ENCODE measurements around the gene SBNO2.
A peak's percentile ranks its signal among the peaks of the same experiment; 100 is the strongest.

The SBNO2 gene

DNA sequence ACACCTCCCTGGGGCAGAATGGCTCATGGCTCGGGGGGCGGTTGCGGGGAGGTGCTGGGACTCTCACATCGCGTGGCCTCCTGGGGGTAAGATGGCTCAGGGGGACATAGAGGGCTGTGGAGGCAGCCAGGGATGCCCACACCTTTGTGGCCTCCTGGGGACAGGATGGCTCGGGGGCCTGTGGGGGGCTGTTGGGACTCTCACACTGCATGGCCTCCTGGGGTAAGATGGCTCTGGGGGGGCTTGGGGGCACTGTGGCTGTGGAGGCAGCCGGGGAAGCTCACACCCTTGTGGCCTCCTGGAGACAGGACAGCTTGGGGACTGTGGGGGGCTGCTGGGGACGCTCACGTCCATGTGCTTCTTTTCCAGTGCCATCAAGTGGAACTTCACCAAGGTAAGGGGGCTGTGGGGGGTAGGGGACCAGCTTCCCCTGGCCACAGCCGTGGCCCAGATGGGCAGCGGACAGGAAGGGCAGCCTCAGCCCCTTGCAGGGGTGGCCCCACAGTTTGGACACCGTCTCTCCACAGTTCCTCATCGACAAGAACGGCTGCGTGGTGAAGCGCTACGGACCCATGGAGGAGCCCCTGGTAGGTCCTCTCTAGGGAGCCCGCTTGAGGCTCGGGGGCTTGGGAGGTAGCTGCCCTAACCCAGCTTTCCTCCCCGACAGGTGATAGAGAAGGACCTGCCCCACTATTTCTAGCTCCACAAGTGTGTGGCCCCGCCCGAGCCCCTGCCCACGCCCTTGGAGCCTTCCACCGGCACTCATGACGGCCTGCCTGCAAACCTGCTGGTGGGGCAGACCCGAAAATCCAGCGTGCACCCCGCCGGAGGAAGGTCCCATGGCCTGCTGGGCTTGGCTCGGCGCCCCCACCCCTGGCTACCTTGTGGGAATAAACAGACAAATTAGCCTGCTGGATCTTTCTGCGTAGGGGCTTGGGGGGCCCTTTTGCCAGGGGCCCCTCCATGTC lies 67.9 kb downstream of the SBNO2 start:
- no peak for DNase-seq (ENCODE audit: low read depth in 2 of 2)

GRCh38 chr19:1105008-1105872 lies 68.8 kb downstream of the SBNO2 start:
- no peak for DNase-seq (ENCODE audit: low read depth in 2 of 2)

DNA sequence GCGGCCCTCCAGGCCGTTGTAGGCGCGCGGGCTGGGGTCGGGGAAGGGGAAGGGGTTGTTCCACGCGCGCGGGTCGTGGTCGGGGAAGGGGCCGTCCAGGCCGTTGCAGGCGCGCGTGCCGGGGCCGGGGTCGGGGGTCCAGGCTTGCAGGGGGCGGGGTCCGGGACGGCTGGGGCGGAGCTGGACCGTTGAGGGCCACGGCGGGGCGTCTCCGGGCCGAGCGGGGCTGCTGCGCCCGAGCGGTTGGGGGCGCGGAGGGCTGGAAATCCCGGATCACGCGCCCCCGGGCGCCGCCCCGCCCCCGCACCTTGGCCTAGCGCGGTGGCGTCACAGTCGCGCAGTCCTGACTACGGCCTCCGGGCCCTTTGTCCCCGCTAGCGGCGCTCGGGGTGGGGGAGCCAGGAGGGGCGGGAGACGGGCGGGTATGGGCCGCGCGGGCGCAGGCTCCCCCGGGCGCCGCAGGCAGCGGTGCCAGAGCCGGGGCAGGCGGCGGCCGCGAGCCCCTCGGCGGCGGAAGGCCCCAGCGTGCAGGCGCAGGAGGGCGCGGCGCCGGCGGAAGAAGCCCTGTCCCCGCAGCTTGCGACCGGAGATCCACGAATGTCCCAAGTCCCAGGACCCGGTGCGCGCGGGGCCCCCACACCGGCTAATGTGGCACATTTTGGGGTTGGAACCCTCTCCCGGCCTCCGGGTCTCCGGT lies 69.6 kb downstream of the SBNO2 start:
- DNase-seq (ENCODE audit: low read depth in 2 of 2), result peak; percentile 56 to 63

GRCh38 chr19:1103708-1104310 lies 70.3 kb downstream of the SBNO2 start, which contains the start of gene GPX4:
GPX4 (plus strand) TSS chr19:1103994; CDS start chr19:1104044, 50 bp downstream.
- peak; percentile 97 to 98 for DNase-seq (ENCODE audit: low read depth in 2 of 2)

DNA sequence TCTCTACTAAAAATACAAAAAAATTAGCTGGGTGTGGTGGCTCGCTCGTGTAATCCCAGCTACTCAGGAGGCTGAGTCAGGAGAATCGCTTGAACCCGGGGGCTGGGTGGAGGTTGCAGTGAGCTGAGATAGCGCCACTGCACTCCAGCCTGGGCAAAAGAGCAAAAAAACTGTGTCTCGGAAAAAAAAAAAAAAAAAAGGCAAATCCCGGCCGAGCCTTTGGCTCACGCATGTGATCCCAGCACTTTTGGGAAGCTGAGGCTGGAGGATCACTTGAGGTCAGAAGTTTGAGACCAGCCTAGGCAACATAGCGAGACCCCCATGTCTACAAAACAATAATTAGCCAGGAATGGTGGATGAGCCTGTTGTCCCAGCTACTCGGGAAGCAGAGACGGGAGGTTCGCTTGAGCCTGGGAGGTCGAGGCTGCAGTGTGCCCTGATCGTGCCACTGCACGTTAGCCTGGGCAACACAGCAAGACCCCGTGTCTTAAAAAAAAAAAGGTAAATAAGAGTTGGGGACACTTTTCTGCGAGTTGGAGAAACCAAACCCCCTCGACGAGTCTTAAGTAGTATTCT lies 70.8 kb downstream of the SBNO2 start:
- no peak for DNase-seq (ENCODE audit: low read depth in 2 of 2)

DNA sequence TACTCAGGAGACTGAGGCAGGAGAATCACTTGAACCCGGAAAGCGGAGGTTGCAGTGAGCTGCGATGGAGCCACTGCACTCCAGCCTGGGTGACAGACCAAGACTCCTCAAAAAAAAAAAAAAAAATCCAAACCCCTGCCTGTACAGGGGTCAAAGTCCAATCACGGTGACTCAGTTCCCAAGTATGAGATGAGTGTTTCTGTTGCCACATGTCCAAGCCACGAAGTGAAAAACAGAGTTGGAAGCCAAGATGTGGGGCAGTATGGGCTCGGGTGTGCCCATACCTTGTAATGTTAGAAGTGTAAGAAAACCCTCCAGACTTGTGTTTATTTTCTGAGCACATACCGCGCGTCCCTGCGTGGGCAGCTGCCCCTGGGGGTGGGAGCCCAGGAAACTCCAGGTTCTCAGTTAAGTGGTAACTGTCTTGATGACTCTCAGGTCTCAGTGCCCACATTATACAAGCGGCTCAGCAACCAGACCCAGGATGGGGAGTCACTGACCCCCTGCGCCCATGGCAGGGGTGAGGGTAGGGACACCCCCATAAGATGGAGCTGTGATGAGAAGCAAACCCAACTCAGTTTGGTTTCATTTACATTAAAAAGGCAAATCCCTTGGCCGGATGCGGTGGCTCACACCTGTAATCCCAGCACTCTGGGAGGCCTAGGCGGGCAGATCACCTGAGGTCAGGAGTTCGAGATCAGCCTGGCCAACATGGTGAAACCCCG lies 71.5 kb downstream of the SBNO2 start:
- peak; percentile 54 to 67 for DNase-seq (ENCODE audit: low read depth in 2 of 2)

DNA sequence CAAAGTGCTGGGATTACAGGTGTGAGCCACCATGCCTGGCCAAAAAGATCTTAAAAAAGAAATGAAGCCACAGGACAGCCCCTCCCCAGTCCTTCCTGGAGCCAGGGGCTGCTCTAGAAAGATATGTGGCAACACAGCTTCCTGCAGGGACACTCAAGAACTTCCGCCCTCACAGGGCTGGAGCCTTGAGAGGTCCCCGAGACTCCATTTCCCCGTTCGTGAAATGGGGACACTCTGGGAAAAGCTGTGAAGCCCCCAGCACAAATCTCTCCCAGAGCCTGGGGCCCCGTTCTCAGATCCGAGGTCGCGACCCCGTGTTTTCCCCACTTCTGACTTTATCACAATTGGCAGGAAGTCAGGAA lies 72.8 kb downstream of the SBNO2 start:
- DNase-seq (ENCODE audit: low read depth in 2 of 2), result no peak

GRCh38 chr19:1098177-1099051 lies 75.7 kb downstream of the SBNO2 start:
- no peak for DNase-seq (ENCODE audit: low read depth in 2 of 2)

- no peak for DNase-seq (ENCODE audit: low read depth in 2 of 2)
Measured at GRCh38 chr19:1097810-1098176, 76.3 kb downstream of the SBNO2 start.

DNA sequence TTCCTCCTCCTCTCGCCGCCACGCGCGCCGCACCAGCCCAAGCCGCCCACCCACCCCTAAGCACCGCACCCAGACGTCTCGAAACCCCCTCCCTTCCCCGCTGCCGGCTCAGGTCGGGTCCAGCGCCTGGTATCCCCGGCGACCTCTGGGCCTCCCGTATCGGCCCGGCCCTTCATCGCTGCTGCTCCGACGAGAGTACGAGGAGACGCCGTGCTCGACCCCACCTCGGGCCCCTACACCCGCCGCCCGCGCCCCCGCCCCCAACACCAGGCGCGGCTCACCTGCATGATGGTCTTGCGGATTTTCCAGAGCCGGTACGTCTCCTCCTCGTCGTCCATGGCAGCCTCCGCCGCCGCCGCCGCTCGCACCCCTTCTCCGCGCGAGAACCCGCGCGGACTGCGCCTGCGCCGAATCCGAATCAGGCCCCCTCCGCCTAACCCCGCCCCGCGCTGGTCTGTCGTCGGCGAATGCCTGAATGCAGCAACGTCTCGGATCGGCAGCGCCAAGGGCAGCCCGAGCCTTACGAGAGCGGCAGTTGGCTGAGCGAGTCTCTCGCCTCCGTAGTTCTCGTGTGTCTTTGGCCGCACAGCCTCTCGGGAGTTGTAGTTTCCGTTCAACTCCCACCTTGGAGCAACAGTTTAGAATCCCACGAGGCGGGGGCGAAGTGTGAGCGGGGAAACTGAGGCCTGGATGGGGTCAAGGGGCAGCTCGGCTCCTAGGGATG lies 78.9 kb downstream of the SBNO2 start, which contains the start of gene POLR2E:
TSS of gene POLR2E (minus strand) at position 398 of the 724 bp plus-strand sequence. CDS start at position 338, 60 bp downstream.
- DNase-seq (ENCODE audit: low read depth in 2 of 2), result peak; percentile 95 to 99

DNA sequence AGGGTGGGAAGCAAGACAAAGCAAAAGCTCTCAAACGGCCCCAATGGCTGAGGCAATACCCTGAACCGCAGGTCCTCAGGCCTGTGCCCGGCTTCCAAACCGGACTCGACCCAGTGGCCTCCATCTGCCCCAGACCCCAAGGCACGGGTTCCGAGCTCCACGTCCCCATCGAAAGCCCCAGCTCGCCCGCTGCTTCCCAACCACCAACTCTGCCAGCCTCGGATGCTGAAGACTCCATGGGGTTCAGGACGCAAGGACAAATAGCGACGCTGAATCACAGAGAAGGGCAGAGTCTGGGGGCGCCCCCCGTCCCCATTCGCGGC lies 79.5 kb downstream of the SBNO2 start:
- no peak for DNase-seq (ENCODE audit: low read depth in 2 of 2)

- DNase-seq (ENCODE audit: low read depth in 2 of 2), result no peak
Measured at GRCh38 chr19:1093811-1094553, 80.1 kb downstream of the SBNO2 start.

DNA sequence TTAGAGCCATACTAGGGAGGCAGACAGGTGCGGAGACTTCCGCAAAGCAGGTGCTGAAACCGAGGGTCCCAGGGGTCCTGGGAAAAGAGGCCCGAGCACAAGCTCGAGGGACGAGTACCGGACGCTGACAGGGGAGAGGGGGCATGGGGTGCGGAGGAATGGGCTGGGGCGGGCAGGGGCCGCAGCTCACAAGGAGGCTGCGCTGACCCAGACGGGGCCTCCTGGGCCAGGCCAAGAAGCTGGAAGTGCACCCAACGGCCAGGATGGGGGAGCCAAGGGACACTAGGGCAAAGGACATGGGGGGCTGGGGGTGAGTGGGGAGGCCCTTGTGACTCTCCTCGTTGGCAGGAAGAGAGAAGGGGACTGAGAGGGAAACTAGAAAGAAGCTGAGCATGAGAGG lies 80.7 kb downstream of the SBNO2 start:
- DNase-seq (ENCODE audit: low read depth in 2 of 2), result no peak

DNA sequence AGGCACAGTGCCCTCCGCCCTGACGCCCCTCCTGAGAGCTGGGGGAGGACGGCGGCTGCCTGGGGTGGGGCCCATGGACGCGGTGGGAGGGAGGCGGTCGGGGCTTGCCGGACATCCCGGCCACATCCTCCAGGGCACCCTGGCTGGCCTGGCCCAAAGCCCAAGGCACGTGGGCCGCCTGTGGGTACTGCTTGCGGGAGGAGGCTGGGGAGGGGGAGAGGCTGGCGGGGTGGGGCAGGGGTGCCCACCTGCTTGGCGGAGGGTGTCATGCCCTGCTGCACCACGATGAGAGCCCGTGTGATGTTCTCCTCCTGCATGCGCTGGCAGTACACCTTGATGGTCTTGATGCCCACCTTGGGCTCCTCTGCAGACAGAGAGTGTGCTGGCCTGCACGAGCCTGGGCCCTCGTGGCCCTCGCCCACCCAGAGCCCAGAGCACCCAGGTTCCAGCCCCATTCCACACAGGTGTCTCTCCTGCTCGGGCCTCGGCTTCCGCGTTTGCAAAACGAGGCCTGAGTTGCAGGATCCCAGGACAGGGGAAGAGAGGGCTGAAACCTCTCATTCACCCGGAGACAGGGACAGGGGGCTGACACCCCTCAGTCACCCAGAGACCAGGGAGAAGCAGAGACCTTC lies 82.4 kb downstream of the SBNO2 start:
- DNase-seq (ENCODE audit: low read depth in 2 of 2), result no peak

DNA sequence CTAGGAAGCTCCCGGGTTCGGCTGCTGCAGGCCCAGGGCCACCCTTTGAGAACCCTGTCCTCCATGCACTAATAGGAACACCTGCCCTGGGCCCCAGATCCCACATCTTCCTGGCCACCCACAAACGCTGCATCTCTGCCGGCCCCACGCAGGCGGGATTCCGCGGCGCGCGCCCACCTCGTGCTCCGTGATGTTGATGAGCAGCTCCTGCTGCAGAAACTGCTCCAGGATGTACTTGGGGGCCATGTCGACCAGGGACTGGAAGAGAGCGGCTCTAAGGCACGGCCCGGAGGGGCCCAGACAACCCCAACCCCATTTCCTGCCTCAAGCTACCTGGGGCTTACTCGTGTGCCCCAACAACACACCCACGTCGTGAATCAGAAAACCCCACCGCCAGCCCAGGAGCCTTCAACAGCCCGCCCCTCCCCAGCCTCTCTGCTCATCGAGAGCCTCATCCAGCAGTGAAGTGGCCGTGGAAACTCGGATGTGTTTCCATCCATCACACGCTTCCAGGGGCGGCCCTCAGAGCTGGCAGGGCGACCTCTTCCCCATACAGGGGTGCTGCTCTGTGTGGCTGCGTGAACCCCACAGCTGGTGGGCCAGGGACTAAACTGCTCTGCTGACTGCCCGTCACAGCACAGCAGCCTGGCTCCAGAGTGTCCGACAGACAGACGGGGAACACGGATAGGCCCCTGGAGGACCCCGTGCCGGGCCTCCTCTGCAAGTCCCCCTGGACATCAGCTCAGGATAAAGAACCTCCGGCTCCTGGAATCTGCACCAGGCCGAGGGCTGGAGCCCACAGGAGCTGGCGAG lies 83.1 kb downstream of the SBNO2 start:
- no peak for DNase-seq (ENCODE audit: low read depth in 2 of 2)

DNA sequence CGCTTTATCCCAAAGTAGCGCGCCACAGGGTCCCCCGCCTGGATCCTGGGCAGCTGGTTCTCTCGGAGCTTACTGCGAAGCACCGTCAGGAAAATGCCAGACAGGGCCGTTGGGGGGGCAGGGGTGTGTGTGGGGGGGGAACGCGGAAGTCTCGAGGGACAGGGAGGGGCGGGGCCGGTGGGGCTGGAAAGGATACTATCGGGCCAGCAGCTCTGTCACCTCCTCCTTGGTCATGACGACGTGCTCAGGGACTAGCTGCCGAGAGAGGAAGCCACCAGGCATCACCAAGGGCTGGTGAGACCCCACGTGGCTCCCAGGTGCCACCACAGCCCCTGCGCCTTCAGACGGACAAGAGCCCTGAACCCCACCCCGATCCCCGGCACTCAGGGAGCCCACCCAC lies 84.2 kb downstream of the SBNO2 start:
- DNase-seq (ENCODE audit: low read depth in 2 of 2), result no peak
